Stimulated activated CD8-positive, alpha-beta memory T cell treated with anti-CD3 and anti-CD28 coated beads, Interleukin-4, amount 100 ng/mL, for 48 hours (primary cell): Measurements from ENCODE around the gene CRIM1.

Source experiments
- DNase-seq: peaks from one replicate; pipeline ENCODE4 v3.0.0-alpha.2; 2020

The CRIM1 gene

GRCh38 chr2:36564377-36564930 is 208.9 kb downstream of the CRIM1 start:
- no peak for DNase-seq

- no peak for DNase-seq
These were observed 210.1 kb downstream of the CRIM1 start for GRCh38 chr2:36565712-36566111.

- no peak for DNase-seq
These were observed 211.3 kb downstream of the CRIM1 start for GRCh38 chr2:36566887-36567286.

- no peak for DNase-seq
These were observed 212.3 kb downstream of the CRIM1 start for GRCh38 chr2:36567711-36568408.

GRCh38 chr2:36568516-36569246 is 213.1 kb downstream of the CRIM1 start:
- DNase-seq: no peak

- no peak for DNase-seq
These were observed 213.8 kb downstream of the CRIM1 start for GRCh38 chr2:36569267-36569856.

- no peak for DNase-seq
These were observed 214.8 kb downstream of the CRIM1 start for GRCh38 chr2:36570416-36570815.

GRCh38 chr2:36572054-36572718 is 216.6 kb downstream of the CRIM1 start:
- no peak for DNase-seq

- no peak for DNase-seq
These were observed 217.1 kb downstream of the CRIM1 start for GRCh38 chr2:36572719-36573059.

- no peak for DNase-seq
These were observed 217.6 kb downstream of the CRIM1 start for GRCh38 chr2:36573165-36573564.

GRCh38 chr2:36574560-36574959 is 219.0 kb downstream of the CRIM1 start:
- no peak for DNase-seq

GRCh38 chr2:36577884-36578283 is 222.3 kb downstream of the CRIM1 start:
- no peak for DNase-seq

GRCh38 chr2:36578343-36579296 is 223.0 kb downstream of the CRIM1 start:
- no peak for DNase-seq

- no peak for DNase-seq
These were observed 223.7 kb downstream of the CRIM1 start for GRCh38 chr2:36579297-36579664.

GRCh38 chr2:36582538-36582937 is 227.0 kb downstream of the CRIM1 start:
- DNase-seq: no peak

GRCh38 chr2:36582951-36583350 is 227.4 kb downstream of the CRIM1 start:
- DNase-seq: no peak

- DNase-seq: no peak
These were observed 228.7 kb downstream of the CRIM1 start for GRCh38 chr2:36584148-36584794.

- DNase-seq: no peak
These were observed 231.1 kb downstream of the CRIM1 start for GRCh38 chr2:36586672-36587071.

GRCh38 chr2:36587101-36587500 is 231.5 kb downstream of the CRIM1 start:
- DNase-seq: no peak

GRCh38 chr2:36587556-36587955 is 232.0 kb downstream of the CRIM1 start:
- DNase-seq: no peak

GRCh38 chr2:36589230-36589630 is 233.7 kb downstream of the CRIM1 start:
- no peak for DNase-seq

GRCh38 chr2:36594849-36595248 is 239.3 kb downstream of the CRIM1 start:
- DNase-seq: no peak
